ENCODE results near the gene SMPD4. TPM values are rescaled to one million over a fixed set of nuclear protein-coding genes. Genes with fewer than 3 reads are reported as not detected.
"Not testable (repeated sequence)": the region's sequence is repeated elsewhere in the genome, so short reads cannot be mapped to it uniquely, and the experiment has no call there.

The SMPD4 gene
- total and polyA plus RNA-seq, 2 donors (not counting 3 experiments of a cell fraction or from before 2014, with no cell fraction given), result 85.3 to 88.1 TPM

GRCh38 chr2:130141645-130142370, 39.6 kb downstream of the SMPD4 start:
- H2AFZ ChIP-seq (ENCODE audit: low read depth, low read length); H3K4me3 ChIP-seq (replicated peaks in 1 of 3; ENCODE audit: insufficient read depth in 1 of 3, low read depth in 1 of 3, low read length in 3 of 3); H3K9me1 ChIP-seq (replicated peaks; ENCODE audit: control insufficient read depth, extremely low read depth, insufficient read depth, low read length); FAIRE-seq; H4K20me1 ChIP-seq (replicated peaks; ENCODE audit: control insufficient read depth, extremely low read depth, insufficient read depth, low read length); H3K27me3 ChIP-seq (ENCODE audit: control insufficient read depth in 2 of 2, insufficient read depth in 2 of 2, low read length in 2 of 2); H3K4me1 ChIP-seq (ENCODE audit: control insufficient read depth, extremely low read depth, insufficient read depth, low read length); dilution Hi-C loops (cut with MboI; ENCODE audit: extremely low pct_ligation_motif_present, low sequenced_read_pairs); POLR2A ChIA-PET; CTCF ChIA-PET; H3K4me2 ChIP-seq (ENCODE audit: insufficient read depth, low read length); H3K79me2 ChIP-seq (ENCODE audit: control insufficient read depth, insufficient read depth, low read length); DNase-seq (ENCODE audit: low read depth, low spot score); H3K9ac ChIP-seq (replicated peaks; ENCODE audit: extremely low read depth, insufficient read depth, low read length); BruUV-seq (replicated peaks); H3K27ac ChIP-seq (ENCODE audit: insufficient read depth, low read depth, low read length); H3K9me3 ChIP-seq (replicated peaks; ENCODE audit: control insufficient read depth, insufficient read depth, low read length); intact Hi-C loops (cut with micrococcal nuclease); H3K36me3 ChIP-seq (ENCODE audit: control insufficient read depth in 2 of 2, extremely low read depth in 1 of 2, insufficient read depth in 2 of 2, low read length in 2 of 2): not testable (repeated sequence)

DNA sequence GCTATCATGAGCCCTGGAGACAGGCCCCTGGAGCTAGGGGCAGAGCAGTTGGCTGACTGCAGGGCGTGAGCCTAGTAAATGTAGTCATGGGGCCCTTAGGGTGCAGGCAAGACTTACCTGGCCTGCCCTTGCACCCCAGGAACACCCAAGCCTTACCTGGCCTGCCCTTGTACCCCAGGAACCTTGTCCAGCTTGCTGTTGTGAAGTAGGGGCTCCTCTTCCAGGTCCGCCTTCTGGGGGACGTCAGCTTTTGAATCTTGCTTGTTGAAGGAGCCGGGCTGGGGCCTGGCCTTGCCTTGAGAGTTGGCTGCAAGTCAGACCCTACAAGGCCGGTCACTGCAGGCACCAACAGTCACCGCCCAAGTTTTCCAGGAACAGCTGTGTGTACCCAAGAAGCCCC, 40.4 kb downstream of the SMPD4 start:
- FAIRE-seq, POLR2A ChIA-PET: not testable (repeated sequence)

GRCh38 chr2:130140516-130140915, 40.9 kb downstream of the SMPD4 start:
- H4K20me1 ChIP-seq (replicated peaks; ENCODE audit: control insufficient read depth, extremely low read depth, insufficient read depth, low read length); FAIRE-seq; H2AFZ ChIP-seq (ENCODE audit: low read depth, low read length); POLR2A ChIA-PET; H3K9ac ChIP-seq (replicated peaks; ENCODE audit: extremely low read depth, insufficient read depth, low read length); H3K27ac ChIP-seq (ENCODE audit: insufficient read depth, low read depth, low read length); H3K27me3 ChIP-seq (ENCODE audit: control insufficient read depth in 2 of 2, insufficient read depth in 2 of 2, low read length in 2 of 2); dilution Hi-C loops (cut with MboI; ENCODE audit: extremely low pct_ligation_motif_present, low sequenced_read_pairs); H3K4me1 ChIP-seq (ENCODE audit: control insufficient read depth, extremely low read depth, insufficient read depth, low read length); intact Hi-C loops (cut with micrococcal nuclease); CTCF ChIA-PET; H3K9me1 ChIP-seq (replicated peaks; ENCODE audit: control insufficient read depth, extremely low read depth, insufficient read depth, low read length); H3K79me2 ChIP-seq (ENCODE audit: control insufficient read depth, insufficient read depth, low read length); H3K4me2 ChIP-seq (ENCODE audit: insufficient read depth, low read length); H3K36me3 ChIP-seq (ENCODE audit: control insufficient read depth in 2 of 2, extremely low read depth in 1 of 2, insufficient read depth in 2 of 2, low read length in 2 of 2); DNase-seq (ENCODE audit: low read depth, low spot score); H3K9me3 ChIP-seq (replicated peaks; ENCODE audit: control insufficient read depth, insufficient read depth, low read length); H3K4me3 ChIP-seq (replicated peaks in 1 of 3; ENCODE audit: insufficient read depth in 1 of 3, low read depth in 1 of 3, low read length in 3 of 3); BruUV-seq (replicated peaks): not testable (repeated sequence)

More for the DNA sequence above, 40.4 kb downstream of the SMPD4 start:
- H3K9ac ChIP-seq (replicated peaks; ENCODE audit: extremely low read depth, insufficient read depth, low read length); CTCF ChIA-PET; H3K4me2 ChIP-seq (ENCODE audit: insufficient read depth, low read length); H3K9me3 ChIP-seq (replicated peaks; ENCODE audit: control insufficient read depth, insufficient read depth, low read length); H3K4me1 ChIP-seq (ENCODE audit: control insufficient read depth, extremely low read depth, insufficient read depth, low read length); H3K4me3 ChIP-seq (replicated peaks in 1 of 3; ENCODE audit: insufficient read depth in 1 of 3, low read depth in 1 of 3, low read length in 3 of 3); H3K36me3 ChIP-seq (ENCODE audit: control insufficient read depth in 2 of 2, extremely low read depth in 1 of 2, insufficient read depth in 2 of 2, low read length in 2 of 2); DNase-seq (ENCODE audit: low read depth, low spot score); H3K9me1 ChIP-seq (replicated peaks; ENCODE audit: control insufficient read depth, extremely low read depth, insufficient read depth, low read length); intact Hi-C loops (cut with micrococcal nuclease); H4K20me1 ChIP-seq (replicated peaks; ENCODE audit: control insufficient read depth, extremely low read depth, insufficient read depth, low read length); BruUV-seq (replicated peaks); H3K27me3 ChIP-seq (ENCODE audit: control insufficient read depth in 2 of 2, insufficient read depth in 2 of 2, low read length in 2 of 2); H3K27ac ChIP-seq (ENCODE audit: insufficient read depth, low read depth, low read length); dilution Hi-C loops (cut with MboI; ENCODE audit: extremely low pct_ligation_motif_present, low sequenced_read_pairs); H3K79me2 ChIP-seq (ENCODE audit: control insufficient read depth, insufficient read depth, low read length); H2AFZ ChIP-seq (ENCODE audit: low read depth, low read length): not testable (repeated sequence)

DNA sequence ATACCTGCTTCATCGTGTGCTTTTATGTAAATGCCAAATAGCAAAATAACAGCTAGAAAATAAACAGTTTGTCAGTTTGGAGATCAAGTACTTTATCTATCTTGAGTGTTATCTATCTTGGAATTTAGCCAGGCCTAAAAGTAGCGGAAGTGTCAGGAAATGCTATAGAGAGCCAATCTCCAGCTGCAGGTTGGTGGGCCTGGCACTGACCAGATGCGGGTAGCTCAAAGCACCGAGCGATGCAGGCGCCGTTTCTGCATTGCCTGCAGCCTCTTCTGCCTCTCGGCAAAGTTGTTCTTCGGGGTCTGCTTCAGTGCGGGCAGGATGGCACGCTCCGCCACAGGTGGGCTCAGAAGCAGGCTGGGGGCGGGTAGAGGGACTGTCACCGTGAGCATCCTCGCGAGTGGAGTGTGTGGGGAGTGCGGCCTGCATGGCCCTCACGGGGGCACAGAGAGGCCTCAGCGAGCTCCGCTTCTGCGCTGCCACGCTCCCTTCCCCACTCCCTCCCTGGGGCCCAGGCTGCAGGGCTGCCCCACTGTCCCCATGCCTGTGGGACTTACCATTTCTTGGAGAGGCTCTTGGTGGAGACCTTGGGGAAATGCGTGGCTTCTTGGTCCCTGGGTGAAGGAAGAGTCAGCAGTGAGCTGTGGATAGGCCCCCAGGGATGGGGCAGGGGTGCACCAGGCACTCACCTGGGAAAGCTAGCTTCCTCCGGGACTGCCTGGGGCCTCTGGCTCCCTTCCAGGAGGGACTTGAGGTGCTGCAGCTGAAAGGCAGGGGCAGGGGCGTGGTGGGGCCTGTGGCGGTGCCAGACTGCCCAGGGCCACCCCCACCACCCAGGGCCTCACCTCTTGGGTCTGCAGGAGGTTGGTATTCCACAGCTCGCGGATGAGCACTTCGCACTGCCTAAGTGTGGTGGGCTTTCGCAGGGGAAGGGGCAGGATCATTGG, 41.8 kb downstream of the SMPD4 start:
- H3K27ac ChIP-seq (ENCODE audit: insufficient read depth, low read depth, low read length); CTCF ChIA-PET; H3K9me3 ChIP-seq (replicated peaks; ENCODE audit: control insufficient read depth, insufficient read depth, low read length); FAIRE-seq; H3K4me3 ChIP-seq (replicated peaks in 1 of 3; ENCODE audit: insufficient read depth in 1 of 3, low read depth in 1 of 3, low read length in 3 of 3); H3K79me2 ChIP-seq (ENCODE audit: control insufficient read depth, insufficient read depth, low read length); H4K20me1 ChIP-seq (replicated peaks; ENCODE audit: control insufficient read depth, extremely low read depth, insufficient read depth, low read length); intact Hi-C loops (cut with micrococcal nuclease); H3K9me1 ChIP-seq (replicated peaks; ENCODE audit: control insufficient read depth, extremely low read depth, insufficient read depth, low read length); H3K4me1 ChIP-seq (ENCODE audit: control insufficient read depth, extremely low read depth, insufficient read depth, low read length); H2AFZ ChIP-seq (ENCODE audit: low read depth, low read length); H3K4me2 ChIP-seq (ENCODE audit: insufficient read depth, low read length); BruUV-seq (replicated peaks); DNase-seq (ENCODE audit: low read depth, low spot score); POLR2A ChIA-PET; H3K27me3 ChIP-seq (ENCODE audit: control insufficient read depth in 2 of 2, insufficient read depth in 2 of 2, low read length in 2 of 2); H3K36me3 ChIP-seq (ENCODE audit: control insufficient read depth in 2 of 2, extremely low read depth in 1 of 2, insufficient read depth in 2 of 2, low read length in 2 of 2); H3K9ac ChIP-seq (replicated peaks; ENCODE audit: extremely low read depth, insufficient read depth, low read length); dilution Hi-C loops (cut with MboI; ENCODE audit: extremely low pct_ligation_motif_present, low sequenced_read_pairs): not testable (repeated sequence)
